IPS-15b (cell line): ENCODE results near the gene ZBTB7C.
A peak's percentile ranks its signal among the peaks of the same experiment; 100 is the strongest.

Source experiments
- H3K27me3 ChIP-seq: one replicate; pipeline ENCODE4 v1.6.1; 2013; ENCODE audit warnings: low read length; ENCODE audit not compliant: control insufficient read depth, insufficient read depth
- H3K36me3 ChIP-seq: one replicate; pipeline ENCODE4 v1.6.1; 2013; ENCODE audit warnings: low read length; ENCODE audit not compliant: control insufficient read depth, insufficient read depth
- H3K4me1 ChIP-seq: one replicate; pipeline ENCODE4 v1.6.1; 2013; ENCODE audit warnings: mild to moderate bottlenecking, low read length; ENCODE audit not compliant: control insufficient read depth, insufficient read depth
- H3K4me3 ChIP-seq: one replicate; pipeline ENCODE4 v1.5.1; 2013; ENCODE audit warnings: low read depth, low read length
- H3K9ac ChIP-seq: one replicate; pipeline ENCODE4 v1.6.1; 2013; ENCODE audit warnings: low read depth, mild to moderate bottlenecking, low read length
- H3K9me3 ChIP-seq: one replicate; pipeline ENCODE4 v1.6.1; 2013; ENCODE audit warnings: mild to moderate bottlenecking, low read length; ENCODE audit not compliant: control insufficient read depth, insufficient read depth

The ZBTB7C gene

DNA sequence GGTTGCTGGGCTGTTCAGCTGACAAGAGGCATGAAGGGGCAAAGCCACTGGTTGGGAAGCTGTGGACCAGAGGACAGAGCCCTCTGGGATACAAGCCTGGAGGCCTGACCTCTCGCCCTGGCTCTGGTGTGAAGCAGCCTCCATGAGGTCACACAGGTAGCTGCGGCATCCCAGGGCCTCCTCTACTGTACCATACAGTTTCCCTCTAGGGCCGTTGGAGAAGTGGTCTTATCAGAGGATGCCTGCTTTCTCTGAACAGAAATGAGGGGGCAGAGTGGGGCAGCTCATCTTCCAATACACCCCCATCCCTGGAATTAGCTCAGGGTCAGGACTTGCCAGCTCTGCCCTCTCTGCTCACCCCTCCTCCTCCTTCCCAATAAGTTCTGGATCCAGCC is 343.6 kb downstream of the ZBTB7C start:
- Histone ChIP-seq H3K4me3 (no peak overlapping the region), H3K36me3 (no peaks in the 10 kb centered on the region), H3K9ac (no peak overlapping the region), H3K4me1 (no peaks in the 10 kb centered on the region), H3K27me3 (peaks cover 2% of the 10 kb centered on the region), H3K9me3 (no peaks in the 10 kb centered on the region)

DNA sequence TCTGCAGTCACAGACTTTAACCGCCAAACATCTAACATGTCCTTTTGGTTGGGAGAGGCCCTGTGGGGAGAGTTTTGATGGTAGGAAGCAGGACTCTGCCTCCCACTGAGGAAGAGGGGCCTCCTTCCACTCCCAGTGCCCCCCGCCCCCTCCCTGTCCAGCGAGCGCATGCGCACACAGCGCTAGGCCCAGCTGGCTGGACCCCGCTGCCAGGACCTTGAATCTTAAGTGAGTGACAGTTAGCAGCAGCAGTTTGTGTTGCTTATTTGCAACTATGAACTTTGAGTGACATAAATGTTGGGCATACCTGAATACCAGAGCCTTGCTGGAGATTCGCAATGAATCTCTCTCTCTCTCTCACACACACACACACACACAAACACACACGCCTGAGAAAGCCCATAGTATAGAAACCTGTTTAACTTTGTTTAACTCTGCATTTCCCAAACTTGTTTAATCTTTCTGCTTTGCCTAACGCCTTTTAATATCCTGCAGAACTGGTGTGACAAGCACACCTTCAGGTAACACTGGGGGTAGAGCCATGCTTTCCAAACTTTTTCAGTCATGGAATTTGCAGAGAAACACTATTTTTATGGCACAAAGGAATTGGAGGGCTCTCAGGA is 344.1 kb downstream of the ZBTB7C start:
- Histone ChIP-seq H3K4me1 (peaks cover 2% of the 10 kb centered on the region), H3K4me3 (no peak overlapping the region), H3K9me3 (no peaks in the 10 kb centered on the region), H3K27me3 (peaks cover 2% of the 10 kb centered on the region), H3K36me3 (no peaks in the 10 kb centered on the region), H3K9ac (no peak overlapping the region)

GRCh38 chr18:48061781-48062570 is 347.2 kb downstream of the ZBTB7C start:
- H3K9ac ChIP-seq = no peak overlapping the region
- H3K27me3 ChIP-seq = peaks cover 2% of the 10 kb centered on the region
- no peaks in the 10 kb centered on the region for H3K9me3 ChIP-seq
- H3K36me3 ChIP-seq = no peaks in the 10 kb centered on the region
- H3K4me3 ChIP-seq = no peak overlapping the region
- H3K4me1 ChIP-seq = peaks cover 9% of the 10 kb centered on the region

- H3K4me1 ChIP-seq = peaks cover 9% of the 10 kb centered on the region
- H3K9ac ChIP-seq = no peak overlapping the region
- no peak overlapping the region for H3K4me3 ChIP-seq
- H3K9me3 ChIP-seq = no peaks in the 10 kb centered on the region
- no peaks in the 10 kb centered on the region for H3K36me3 ChIP-seq
- peaks cover 2% of the 10 kb centered on the region for H3K27me3 ChIP-seq
Measured at GRCh38 chr18:48060970-48061369, 348.2 kb downstream of the ZBTB7C start.

DNA sequence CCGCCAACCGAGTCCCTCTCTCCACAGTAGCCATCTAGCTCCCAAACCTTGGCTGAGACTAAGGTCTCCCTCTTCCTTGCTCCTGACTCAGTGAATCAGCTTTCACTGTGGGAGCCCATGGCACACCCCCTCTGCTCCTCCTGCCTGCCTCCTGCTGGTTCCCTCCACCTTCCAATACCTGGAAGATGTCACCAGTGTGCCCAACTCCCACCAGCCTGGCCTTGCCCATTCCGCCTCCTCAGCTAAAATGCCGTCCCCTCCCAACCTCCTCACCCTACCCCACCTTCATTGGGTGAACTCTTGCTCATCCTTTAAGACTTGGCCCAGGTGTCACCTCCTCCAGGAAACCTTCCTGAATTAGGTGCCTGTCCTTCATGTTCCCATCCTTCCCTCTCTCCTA is 348.8 kb downstream of the ZBTB7C start:
- H3K4me3 ChIP-seq = no peak overlapping the region
- H3K9ac ChIP-seq = no peak overlapping the region
- H3K27me3 ChIP-seq = peaks cover 2% of the 10 kb centered on the region
- H3K9me3 ChIP-seq = no peaks in the 10 kb centered on the region
- no peaks in the 10 kb centered on the region for H3K36me3 ChIP-seq
- peaks cover 9% of the 10 kb centered on the region for H3K4me1 ChIP-seq

DNA sequence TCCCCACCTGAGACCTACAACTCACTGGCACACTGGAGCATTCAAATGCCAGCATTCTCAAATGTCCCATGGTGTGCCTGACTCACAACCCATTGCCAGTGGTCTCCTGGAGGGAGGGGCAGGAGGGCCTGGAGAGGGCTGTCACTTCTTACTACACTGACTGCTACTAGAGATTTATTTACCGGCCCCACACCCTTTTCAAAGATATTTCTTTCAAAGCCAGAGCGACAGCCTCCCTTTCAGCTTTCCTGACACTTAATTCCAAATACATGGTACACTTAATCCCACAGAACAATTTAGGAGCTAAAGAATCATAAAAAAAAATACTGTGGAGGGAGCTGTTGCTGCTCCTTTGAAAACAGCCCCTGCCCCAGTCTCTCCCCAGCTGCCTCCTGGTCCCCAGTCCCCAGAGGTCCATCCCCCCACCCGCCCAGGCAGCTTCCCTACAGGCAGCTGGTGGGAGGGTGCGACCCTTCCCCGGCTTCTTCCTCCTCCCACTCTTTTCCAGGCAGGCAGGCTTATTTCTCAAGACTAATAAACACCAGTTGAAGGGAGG is 349.6 kb downstream of the ZBTB7C start:
- peaks cover 4% of the 10 kb centered on the region for H3K27me3 ChIP-seq
- H3K4me3 ChIP-seq = peak overlapping the region; percentile 18
- peaks cover 9% of the 10 kb centered on the region for H3K4me1 ChIP-seq
- H3K9ac ChIP-seq = no peak overlapping the region
- H3K36me3 ChIP-seq = no peaks in the 10 kb centered on the region
- no peaks in the 10 kb centered on the region for H3K9me3 ChIP-seq

- no peaks in the 10 kb centered on the region for H3K9me3 ChIP-seq
- no peak overlapping the region for H3K9ac ChIP-seq
- H3K4me3 ChIP-seq = no peak overlapping the region
- peaks cover 8% of the 10 kb centered on the region for H3K27me3 ChIP-seq
- H3K4me1 ChIP-seq = peaks cover 9% of the 10 kb centered on the region
- no peaks in the 10 kb centered on the region for H3K36me3 ChIP-seq
Measured at GRCh38 chr18:48058486-48058885, 350.7 kb downstream of the ZBTB7C start.

- H3K27me3 ChIP-seq = peaks cover 8% of the 10 kb centered on the region
- H3K4me1 ChIP-seq = peaks cover 9% of the 10 kb centered on the region
- no peaks in the 10 kb centered on the region for H3K36me3 ChIP-seq
- H3K9me3 ChIP-seq = no peaks in the 10 kb centered on the region
- no peak overlapping the region for H3K9ac ChIP-seq
- H3K4me3 ChIP-seq = no peak overlapping the region
Measured at GRCh38 chr18:48057018-48057417, 352.2 kb downstream of the ZBTB7C start.

GRCh38 chr18:48055351-48055750 is 353.8 kb downstream of the ZBTB7C start:
- H3K9me3 ChIP-seq = no peaks in the 10 kb centered on the region
- no peaks in the 10 kb centered on the region for H3K36me3 ChIP-seq
- no peak overlapping the region for H3K4me3 ChIP-seq
- peaks cover 6% of the 10 kb centered on the region for H3K27me3 ChIP-seq
- H3K9ac ChIP-seq = no peak overlapping the region
- H3K4me1 ChIP-seq = peaks cover 9% of the 10 kb centered on the region

DNA sequence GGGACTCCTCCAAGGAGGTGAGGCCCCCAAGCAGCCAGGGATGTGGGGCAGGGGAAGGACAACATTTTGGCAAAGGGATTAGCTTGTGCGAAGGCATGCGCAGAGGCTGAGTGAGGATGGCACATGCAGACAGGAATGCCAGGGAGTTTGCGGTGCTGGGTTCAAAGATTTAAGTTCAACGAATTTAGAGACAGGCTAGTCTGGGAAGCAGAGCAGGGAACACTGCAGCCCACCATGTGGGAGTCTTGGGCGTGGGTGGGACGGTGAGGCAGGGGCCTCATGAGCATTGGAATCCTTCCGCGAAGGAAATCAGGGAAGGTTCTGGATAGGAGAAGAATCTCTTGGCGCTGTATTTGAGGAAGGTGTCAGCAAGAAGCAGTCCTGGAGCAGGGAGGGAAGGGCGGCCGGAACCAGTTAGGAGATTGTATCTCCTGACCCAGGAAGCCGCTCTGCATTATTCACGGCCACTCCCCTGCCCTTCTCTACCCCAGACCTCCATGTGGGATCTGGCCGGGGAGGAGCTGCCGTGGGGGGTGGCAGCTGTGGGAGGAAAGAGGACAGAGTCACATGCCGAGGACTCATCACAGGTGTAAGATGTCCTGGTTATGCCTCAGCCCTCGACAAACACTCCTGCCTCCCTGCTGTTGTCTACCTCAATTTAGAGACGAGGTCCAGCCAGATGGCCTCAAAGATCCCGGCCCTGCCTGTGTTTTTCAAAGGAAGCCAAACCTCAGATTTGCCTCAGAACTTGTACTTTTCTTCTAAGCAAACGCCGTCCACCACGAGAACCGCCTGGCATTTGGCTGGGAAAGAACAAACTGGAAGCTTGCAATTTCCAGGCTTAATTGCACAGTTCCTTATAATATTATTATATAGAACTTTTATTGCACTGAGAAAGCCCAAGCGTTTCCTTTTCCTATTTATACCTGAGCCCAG is 355.0 kb downstream of the ZBTB7C start:
- Histone ChIP-seq H3K4me3 (no peak overlapping the region), H3K9ac (no peak overlapping the region), H3K4me1 (peaks cover 4% of the 10 kb centered on the region), H3K36me3 (no peaks in the 10 kb centered on the region), H3K27me3 (peaks cover 6% of the 10 kb centered on the region), H3K9me3 (no peaks in the 10 kb centered on the region)

GRCh38 chr18:48052842-48053241 is 356.3 kb downstream of the ZBTB7C start:
- no peaks in the 10 kb centered on the region for H3K4me1 ChIP-seq
- H3K4me3 ChIP-seq = no peak overlapping the region
- H3K36me3 ChIP-seq = no peaks in the 10 kb centered on the region
- peaks cover 6% of the 10 kb centered on the region for H3K27me3 ChIP-seq
- H3K9ac ChIP-seq = no peak overlapping the region
- H3K9me3 ChIP-seq = no peaks in the 10 kb centered on the region
